T1000 (cell line): Measurements from ENCODE around the gene STXBP6.
"Not testable (repeated sequence)": the region's sequence is repeated elsewhere in the genome, so short reads cannot be mapped to it uniquely, and the experiment has no call there.

Experiments
- DNase-seq: peaks from one replicate; lab custom pipeline; 2025; ENCODE audit warnings: mixed read lengths; lab: John Stamatoyannopoulos, UW

The STXBP6 gene

GRCh38 chr14:24956104-24956503, 93.8 kb downstream of the STXBP6 start:
- DNase-seq = no peak

GRCh38 chr14:24954700-24955037, 95.3 kb downstream of the STXBP6 start:
- DNase-seq = no peak

GRCh38 chr14:24954037-24954699, 95.8 kb downstream of the STXBP6 start:
- no peak for DNase-seq

- no peak for DNase-seq
Measured at GRCh38 chr14:24952851-24953666, 96.9 kb downstream of the STXBP6 start.

- no peak for DNase-seq
Measured at GRCh38 chr14:24948261-24948847, 101.6 kb downstream of the STXBP6 start.

GRCh38 chr14:24947131-24947530, 102.8 kb downstream of the STXBP6 start:
- no peak for DNase-seq

GRCh38 chr14:24944800-24945199, 105.1 kb downstream of the STXBP6 start:
- no peak for DNase-seq

- no peak for DNase-seq
Measured at GRCh38 chr14:24943024-24943423, 106.9 kb downstream of the STXBP6 start.

GRCh38 chr14:24941719-24942118, 108.2 kb downstream of the STXBP6 start:
- DNase-seq = no peak

- no peak for DNase-seq
Measured at GRCh38 chr14:24940213-24940783, 109.6 kb downstream of the STXBP6 start.

- DNase-seq = no peak
Measured at GRCh38 chr14:24938593-24938992, 111.4 kb downstream of the STXBP6 start.

- DNase-seq = no peak
Measured at GRCh38 chr14:24937300-24937699, 112.6 kb downstream of the STXBP6 start.

- DNase-seq = not testable (repeated sequence)
Measured at GRCh38 chr14:24936773-24937172, 113.2 kb downstream of the STXBP6 start.

- DNase-seq = no peak
Measured at GRCh38 chr14:24935796-24936195, 114.2 kb downstream of the STXBP6 start.

GRCh38 chr14:24928386-24928900, 121.5 kb downstream of the STXBP6 start:
- DNase-seq = no peak

- DNase-seq = no peak
Measured at GRCh38 chr14:24927809-24928208, 122.1 kb downstream of the STXBP6 start.

GRCh38 chr14:24925771-24926374, 124.1 kb downstream of the STXBP6 start:
- DNase-seq = no peak

GRCh38 chr14:24924544-24924943, 125.4 kb downstream of the STXBP6 start:
- DNase-seq = no peak

GRCh38 chr14:24921903-24922302, 128.0 kb downstream of the STXBP6 start:
- DNase-seq = no peak

- DNase-seq = no peak
Measured at GRCh38 chr14:24920265-24921075, 129.5 kb downstream of the STXBP6 start.

- no peak for DNase-seq
Measured at GRCh38 chr14:24918822-24919221, 131.1 kb downstream of the STXBP6 start.
